HepG2 (cell line): ENCODE results near the gene PNPLA2. TPM values are rescaled to one million over a fixed set of nuclear protein-coding genes. Genes with fewer than 3 reads are reported as not detected.

ENCODE experiments used
- ATAC-seq: fragments of 200-7000 bp; cut with Tn5 transposase; 3 replicates; pipeline ENCODE4 v1.9.1; 2020; ENCODE audit warnings: mild to moderate bottlenecking, moderate library complexity
- BruUV-seq: library from RNA; stranded (reverse); fragments of 400-500 nt; replicated peaks from 2 replicates; lab custom pipeline; 2021; lab: Mats Ljungman, UMichigan
- CTCF ChIA-PET: fragments of 300-600 bp; formaldehyde crosslinking; extraction: SDS; loops from one replicate; lab custom pipeline; 2021; ENCODE audit warnings: low total read pairs, inconsistent platforms, low intra/inter-chr PET ratio; lab: Yijun Ruan, JAX
- POLR2A ChIA-PET: fragments of 350-600 bp; sonication (Branson Sonifier 250); formaldehyde crosslinking; loops from one replicate; lab custom pipeline; 2020; ENCODE audit warnings: antibody characterized with exemption, inconsistent platforms; lab: Yijun Ruan, JAX
- DNase-seq: peaks from one replicate; pipeline ENCODE4 v3.0.0-alpha.2; 2015; ENCODE audit warnings: low spot score
- FAIRE-seq: peaks from 3 replicates; lab custom pipeline; 2011; peaks lifted over from hg19 to GRCh38; lab: Jason Lieb, UNC
- H2AFZ ChIP-seq: one replicate; pipeline ENCODE4 v1.6.1; 2011; ENCODE audit warnings: low read length, inconsistent platforms
- H3K27ac ChIP-seq: fragments of 300-600 bp; 3 replicates; pipeline ENCODE4 v1.8.0; 2011; ENCODE audit warnings: mixed run types, mild to moderate bottlenecking, mixed read lengths, low read length, inconsistent platforms; ENCODE audit not compliant: insufficient read depth; ENCODE audit errors: extremely low read length
- H3K27me3 ChIP-seq, 2 experiments: fragments of 200-600 bp in 1 of 2; 2 replicates in 1 of 2; 3 replicates in 1 of 2; pipeline versions ENCODE4 v1.6.0 to v1.8.0; 2011; ENCODE audit warnings: low read length in 2 of 2, mild to moderate bottlenecking in 2 of 2, moderate library complexity in 2 of 2, inconsistent platforms in 1 of 2; ENCODE audit not compliant: insufficient read depth in 2 of 2, control insufficient read depth in 1 of 2
- H3K36me3 ChIP-seq, 2 experiments: fragments of 200-600 bp in 1 of 2; replicated peaks in 1 of 2; 2 replicates in 1 of 2; 3 replicates in 1 of 2; pipeline versions ENCODE4 v1.5.1 to v1.8.0; 2011; ENCODE audit warnings: low read length in 2 of 2, inconsistent platforms in 1 of 2; ENCODE audit not compliant: insufficient read depth in 2 of 2, control insufficient read depth in 1 of 2
- H3K4me1 ChIP-seq: 2 replicates; pipeline ENCODE4 v1.5.1; 2012; ENCODE audit warnings: low read length, inconsistent platforms; ENCODE audit not compliant: insufficient read depth
- H3K4me2 ChIP-seq: 2 replicates; pipeline ENCODE4 v1.6.0; 2011; ENCODE audit warnings: low read depth, low read length, inconsistent platforms
- H3K4me3 ChIP-seq, 3 experiments: fragments of 200-600 bp in 1 of 3; sonication (generic), shearing (Covaris generic) in 1 of 3; replicated peaks in 1 of 3; 2 replicates each; pipeline ENCODE4 v1.5.1; 2011 to 2016; ENCODE audit warnings: low read length in 3 of 3, inconsistent platforms in 2 of 3, low read depth in 2 of 3, mild to moderate bottlenecking in 2 of 3, control low read depth in 1 of 3, mixed read lengths in 1 of 3; ENCODE audit not compliant: insufficient read depth in 1 of 3
- H3K79me2 ChIP-seq: one replicate; pipeline ENCODE4 v1.6.1; 2011; ENCODE audit warnings: low read length, inconsistent platforms; ENCODE audit not compliant: insufficient read depth
- H3K9ac ChIP-seq: 2 replicates; pipeline ENCODE4 v1.6.0; 2011; ENCODE audit warnings: mild to moderate bottlenecking, low read depth, low read length, inconsistent platforms; ENCODE audit not compliant: insufficient read depth
- H3K9me3 ChIP-seq: 2 replicates; pipeline ENCODE4 v1.5.1; 2012; ENCODE audit warnings: mild to moderate bottlenecking, low read length
- H4K20me1 ChIP-seq: 2 replicates; pipeline ENCODE4 v1.6.0; 2011; ENCODE audit warnings: inconsistent platforms, mild to moderate bottlenecking, low read length, moderate library complexity; ENCODE audit not compliant: insufficient read depth
- ATF4 ChIP-seq, 2 experiments: fragments of 450-650 bp in 1 of 2; sonication (generic) in 1 of 2; formaldehyde crosslinking; IDR thresholded peaks; 2 replicates each; pipeline versions ENCODE4 v1.5.0 to v1.8.0; 2020 to 2022; ENCODE audit warnings: mild to moderate bottlenecking in 1 of 2, missing genetic modification reagents in 1 of 2
- CHCHD3 ChIP-seq: sonication (generic); formaldehyde crosslinking; IDR thresholded peaks from 2 replicates; pipeline ENCODE4 v1.8.0; 2022; ENCODE audit warnings: mild to moderate bottlenecking, missing genetic modification reagents, moderate library complexity
- ESRRA ChIP-seq: sonication (generic); formaldehyde crosslinking; IDR thresholded peaks from 2 replicates; pipeline ENCODE4 v1.5.1; 2020; ENCODE audit warnings: mild to moderate bottlenecking, low read depth, missing genetic modification reagents
- FOSL2 ChIP-seq: sonication (generic); formaldehyde crosslinking; IDR thresholded peaks from 2 replicates; pipeline ENCODE4 v1.4.0; 2020; ENCODE audit warnings: missing genetic modification reagents
- FOXJ3 ChIP-seq: sonication (generic); formaldehyde crosslinking; IDR thresholded peaks from 2 replicates; pipeline ENCODE4 v1.4.0; 2020; ENCODE audit warnings: missing genetic modification reagents, mild to moderate bottlenecking, borderline replicate concordance
- GMEB1 ChIP-seq: sonication (generic); formaldehyde crosslinking; IDR thresholded peaks from 2 replicates; pipeline ENCODE4 v1.5.1; 2020; ENCODE audit warnings: missing genetic modification reagents, mild to moderate bottlenecking, borderline replicate concordance
- KMT2A ChIP-seq: sonication (generic); formaldehyde crosslinking; IDR thresholded peaks from 2 replicates; pipeline ENCODE4 v1.4.0; 2020; ENCODE audit warnings: missing genetic modification reagents
- MTERF4 ChIP-seq: sonication (generic); formaldehyde crosslinking; IDR thresholded peaks from 2 replicates; pipeline ENCODE4 v1.8.0; 2023; ENCODE audit warnings: mild to moderate bottlenecking, missing genetic modification reagents
- PLSCR1 ChIP-seq: sonication (generic); formaldehyde crosslinking; IDR thresholded peaks from 2 replicates; pipeline ENCODE4 v1.5.0; 2020; ENCODE audit warnings: missing genetic modification reagents, mild to moderate bottlenecking, borderline replicate concordance
- RXRA ChIP-seq: sonication (generic); formaldehyde crosslinking; IDR thresholded peaks from 2 replicates; pipeline ENCODE4 v1.5.1; 2020; ENCODE audit warnings: missing genetic modification reagents
- SMAD3 ChIP-seq: sonication (generic); formaldehyde crosslinking; IDR thresholded peaks from 2 replicates; pipeline ENCODE4 v1.4.0; 2020; ENCODE audit warnings: missing genetic modification reagents
- SMARCC2 ChIP-seq: fragments of 450-650 bp; IDR thresholded peaks from 2 replicates; pipeline ENCODE4 v1.6.1; 2017; ENCODE audit warnings: antibody characterized with exemption, mild to moderate bottlenecking
- SRF ChIP-seq: IDR thresholded peaks from 2 replicates; pipeline ENCODE4 v1.6.1; 2011; ENCODE audit warnings: mild to moderate bottlenecking, low read depth, low read length, moderate library complexity
- ZNF225 ChIP-seq: sonication (generic); formaldehyde crosslinking; IDR thresholded peaks from 2 replicates; pipeline ENCODE4 v1.4.0; 2020; ENCODE audit warnings: mild to moderate bottlenecking, missing genetic modification reagents
- ZNF235 ChIP-seq: sonication (generic); formaldehyde crosslinking; IDR thresholded peaks from 2 replicates; pipeline ENCODE4 v1.8.1; 2023; ENCODE audit warnings: mild to moderate bottlenecking, missing genetic modification reagents, borderline replicate concordance
- ZNF580 ChIP-seq: IDR thresholded peaks from 2 replicates; pipeline ENCODE4 v1.6.1; 2016; ENCODE audit warnings: low read depth, borderline replicate concordance
- ZNF777 ChIP-seq: sonication (generic); formaldehyde crosslinking; IDR thresholded peaks from 2 replicates; pipeline ENCODE4 v1.4.0; 2020; ENCODE audit warnings: missing genetic modification reagents
- WGBS: methylation state at CpG from one replicate; pipeline ENCODE4 v1.1.6; 2017; ENCODE audit warnings: low lambda C conversion rate; 5-methylcytosine and 5-hydroxymethylcytosine counted together
- in situ Hi-C: cut with HindIII; loops from 2 replicates; pipeline ENCODE4 v1.10.0; 2017; ENCODE audit warnings: low pct_unique_long_range_greater_than_20kb; ENCODE audit not compliant: extremely low pct_ligation_motif_present
- intact Hi-C: fragments of 100-400 bp; cut with micrococcal nuclease; formaldehyde crosslinking; loops from one replicate; pipeline ENCODE4 v1.10.0; 2022; ENCODE audit not compliant: unreplicated experiment
- polyA plus RNA-seq, 8 experiments: library from polyadenylated mRNA; depleted of rRNA in 3 of 8; stranded (reverse) in 7 of 8; unstranded in 1 of 8; fragments of >200 nt; fragmentation: Illumina TruSeq in 4 of 8; extraction: Trizol in 4 of 8; gene quantifications; 2 replicates each; pipeline versions ENCODE4 v1.2.1 to v1.2.3, GENCODE V29; 2011 to 2016; ENCODE audit warnings: low read depth in 4 of 8, missing spikeins in 1 of 8, mixed read lengths in 1 of 8; ENCODE audit not compliant: insufficient read depth in 1 of 8
- total RNA-seq, 5 experiments: library from RNA; depleted of rRNA; stranded (reverse); fragments of >200 nt; fragmentation: Illumina TruSeq; extraction: Trizol; gene quantifications; 2 replicates each; pipeline ENCODE4 v1.2.3, GENCODE V29; 2016; ENCODE audit warnings: low read depth in 1 of 5

The PNPLA2 gene
- total and polyA plus RNA-seq, 2 of the 13 experiments (the other 11 are each of a cell fraction or from before 2014, with no cell fraction given) = 10.5 to 43.2 TPM

- intact Hi-C loops = no loop called here
- FAIRE-seq = peak; percentile 51
- H2AFZ ChIP-seq = no peak overlapping the region
- peaks cover 4% of the 10 kb centered on the region for H3K79me2 ChIP-seq
- peak; percentile 61 for ATAC-seq
- 1% methylated on average over 26 of the region's 57 CpGs for WGBS
- H3K27me3 ChIP-seq = no peaks in the 10 kb centered on the region; a peak in 1 of 5 replicates
- peak overlapping the region; percentile 82 for H3K9ac ChIP-seq
- CTCF ChIA-PET = interaction anchor here (1.2 kb wide), 1 partner anchor 70 kb away, joined by 4 read pairs; no protein-coding TSS in a partner anchor
- H3K27ac ChIP-seq = peak overlapping the region; percentile 80
- H3K4me1 ChIP-seq = no peaks in the 10 kb centered on the region
- no peaks in the 10 kb centered on the region for H3K9me3 ChIP-seq
- peak overlapping the region; percentile 100 for H3K4me2 ChIP-seq
- H4K20me1 ChIP-seq = no peaks in the 10 kb centered on the region
- peaks cover 6% of the 10 kb centered on the region in 2 experiments; a peak in 3 of 5 replicates for H3K36me3 ChIP-seq
- TSS peak; percentile 42 for BruUV-seq
- POLR2A ChIA-PET = interaction anchor here (0.7 to 5.3 kb wide), 6 partner anchors 8 to 43 kb away, joined by 3 to 44 read pairs (median 26); partner anchors contain the start of genes GATD1, PIDD1, PNPLA2 and RPLP2
- peak overlapping the region; percentile 70 to 97 (median 94) for H3K4me3 ChIP-seq
- peak; percentile 78 for DNase-seq
- in situ Hi-C loops = no loop called here
- TF ChIP-seq ZNF235 (CRISPR knock-in tag) (0 out of 2 replicates have a peak, but pooled peaks have one; percentile 12), FOXJ3 (CRISPR knock-in tag) (no peak), ZNF777 (0 out of 2 replicates have a peak, but pooled peaks have one; percentile 54), FOSL2 (CRISPR knock-in tag) (peak; percentile 24; the same call in 1 of the 2 replicates), SRF (peak; percentile 70; the same call in 1 of the 2 replicates), GMEB1 (peak; percentile 77), ZNF580 (no peak), ZNF225 (no peak; the same call in 1 of the 2 replicates), SMAD3 (0 out of 2 replicates have a peak, but pooled peaks have one; percentile 15), CHCHD3 (0 out of 2 replicates have a peak, but pooled peaks have one; percentile 10), ATF4 (CRISPR knock-in tag; IDR thresholded peaks at IDR 0.05) (no peak), SMARCC2 (no peak), ESRRA (peak; percentile 69; the same call in 1 of the 2 replicates), MTERF4 (CRISPR knock-in tag) (no peak), KMT2A (peak; percentile 15; the same call in 1 of the 2 replicates), RXRA (CRISPR knock-in tag) (peak; percentile 40), PLSCR1 (CRISPR knock-in tag) (no peak)
These were observed 21.2 kb upstream of the PNPLA2 start for GRCh38 chr11:797296-798092.
